ENCODE results near the gene ADAP1. TPM values are rescaled to one million over a fixed set of nuclear protein-coding genes. Genes with fewer than 3 reads are reported as not detected.
A peak's percentile ranks its signal among the peaks of the same experiment; 100 is the strongest.

The ADAP1 gene
- total RNA-seq, 3 donors from 2014 or later, result 7.5 to 15.5 (median 14.0) TPM

GRCh38 chr7:879706-880105 is 74.8 kb downstream of the ADAP1 start:
- Histone ChIP-seq H3K36me3 (no peaks in the 10 kb centered on the region), H3K27ac (no peak overlapping the region), H3K27me3 (no peaks in the 10 kb centered on the region), H3K9me3 (no peaks in the 10 kb centered on the region), H3K4me1 (peaks cover 0 to 15% of the 10 kb centered on the region in 2 donors), H3K4me3 (no peak overlapping the region)
- TF ChIP-seq, protein P1, sequence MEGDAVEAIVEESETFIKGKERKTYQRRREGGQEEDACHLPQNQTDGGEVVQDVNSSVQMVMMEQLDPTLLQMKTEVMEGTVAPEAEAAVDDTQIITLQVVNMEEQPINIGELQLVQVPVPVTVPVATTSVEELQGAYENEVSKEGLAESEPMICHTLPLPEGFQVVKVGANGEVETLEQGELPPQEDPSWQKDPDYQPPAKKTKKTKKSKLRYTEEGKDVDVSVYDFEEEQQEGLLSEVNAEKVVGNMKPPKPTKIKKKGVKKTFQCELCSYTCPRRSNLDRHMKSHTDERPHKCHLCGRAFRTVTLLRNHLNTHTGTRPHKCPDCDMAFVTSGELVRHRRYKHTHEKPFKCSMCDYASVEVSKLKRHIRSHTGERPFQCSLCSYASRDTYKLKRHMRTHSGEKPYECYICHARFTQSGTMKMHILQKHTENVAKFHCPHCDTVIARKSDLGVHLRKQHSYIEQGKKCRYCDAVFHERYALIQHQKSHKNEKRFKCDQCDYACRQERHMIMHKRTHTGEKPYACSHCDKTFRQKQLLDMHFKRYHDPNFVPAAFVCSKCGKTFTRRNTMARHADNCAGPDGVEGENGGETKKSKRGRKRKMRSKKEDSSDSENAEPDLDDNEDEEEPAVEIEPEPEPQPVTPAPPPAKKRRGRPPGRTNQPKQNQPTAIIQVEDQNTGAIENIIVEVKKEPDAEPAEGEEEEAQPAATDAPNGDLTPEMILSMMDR (IDR thresholded peaks at IDR 0.05), result no peak
- no peak for TF ChIP-seq POLR2A (IDR thresholded peaks at IDR 0.05)
- TF ChIP-seq POLR2AphosphoS5 (IDR thresholded peaks at IDR 0.05), result no peak
- intact Hi-C loops (cut with DNase I; ENCODE audit: low total_unique reads), result loop anchor here (5.0 kb wide), 1 partner anchor 62 kb away; no protein-coding TSS in a partner anchor
- DNase-seq (ENCODE audit: low spot score in 2 of 2), result no peak

DNA sequence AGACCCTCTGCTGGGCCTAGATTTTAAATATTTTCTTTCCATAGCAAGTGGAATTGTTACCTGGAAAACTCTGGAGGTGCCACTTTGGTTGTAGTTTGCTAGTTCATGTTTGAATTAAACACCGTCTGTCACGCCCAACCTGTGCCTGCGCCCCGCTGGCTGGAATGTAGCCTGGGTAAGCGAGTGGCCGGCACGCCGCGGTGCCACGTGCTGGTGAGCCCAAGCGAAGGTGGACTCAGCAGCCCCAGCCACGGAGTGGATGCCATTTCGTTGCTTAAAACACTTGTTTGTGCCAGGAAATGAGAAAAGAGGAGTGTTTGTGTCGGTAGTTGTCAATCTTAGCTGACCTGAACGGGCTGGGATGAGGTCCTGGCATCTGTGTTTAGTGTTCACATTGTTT is 75.4 kb downstream of the ADAP1 start:
- Histone ChIP-seq H3K27me3 (no peaks in the 10 kb centered on the region), H3K4me1 (peaks cover 0 to 12% of the 10 kb centered on the region in 2 donors), H3K9me3 (no peaks in the 10 kb centered on the region), H3K36me3 (no peaks in the 10 kb centered on the region), H3K27ac (no peak overlapping the region), H3K4me3 (no peak overlapping the region)
- TF ChIP-seq, protein P1 (IDR thresholded peaks at IDR 0.05), result no peak
- TF ChIP-seq POLR2AphosphoS5 (IDR thresholded peaks at IDR 0.05) (no peak), POLR2A (IDR thresholded peaks at IDR 0.05) (no peak)
- no peak for DNase-seq (ENCODE audit: low spot score in 2 of 2)
- intact Hi-C loops (cut with DNase I; ENCODE audit: low total_unique reads), result loop anchor here (5.0 kb wide), 1 partner anchor 62 kb away; no protein-coding TSS in a partner anchor

DNA sequence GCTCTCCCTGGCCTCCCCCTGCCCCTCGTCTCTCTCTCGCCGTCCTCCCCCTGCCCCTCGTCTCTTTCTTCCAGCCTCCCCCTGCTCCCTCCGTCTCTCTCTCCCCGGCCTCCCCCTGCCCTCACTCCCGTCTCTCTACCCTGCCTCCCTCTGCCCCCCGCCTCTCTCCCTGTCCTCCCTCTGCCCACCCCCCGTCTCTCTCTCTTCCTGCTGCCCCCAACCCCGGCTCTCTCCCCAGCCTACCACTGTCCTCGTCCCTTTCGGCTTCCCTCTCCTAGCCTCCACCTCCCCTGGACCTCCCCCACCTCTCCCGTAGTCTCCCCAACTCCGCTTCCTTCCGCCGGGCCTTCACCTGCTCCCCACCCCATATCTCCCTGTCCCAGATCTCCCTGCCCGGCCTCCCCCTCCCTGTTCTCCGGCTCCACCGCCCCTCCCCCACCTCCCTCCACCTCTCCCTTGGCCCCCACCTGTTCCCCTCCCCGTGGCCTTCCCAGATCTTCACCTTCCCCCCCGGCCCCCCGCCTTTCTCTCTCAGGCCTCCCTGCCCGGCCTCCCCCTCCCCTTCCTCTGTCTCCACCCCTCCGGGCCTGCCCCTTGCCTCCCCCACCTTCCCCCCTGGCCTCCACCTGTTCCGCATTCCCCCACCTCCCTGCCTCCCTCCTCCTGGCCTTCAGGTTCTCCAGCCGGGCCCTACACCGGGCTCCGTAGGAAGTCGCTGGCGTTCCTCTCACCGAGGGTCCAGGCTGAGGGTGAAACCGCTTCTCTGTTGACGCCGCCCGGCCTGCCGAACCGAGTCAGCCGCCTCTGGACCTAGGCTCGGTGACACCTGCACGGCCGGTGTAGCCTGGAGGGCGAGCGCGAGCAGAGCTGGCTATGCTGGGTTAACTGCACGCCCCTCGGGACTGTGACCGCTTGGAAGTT is 76.9 kb downstream of the ADAP1 start:
- H3K4me3 ChIP-seq, result peak overlapping the region; percentile 72 to 89 (median 86)
- peaks cover 0 to 7% of the 10 kb centered on the region in 2 donors for H3K4me1 ChIP-seq
- no peak for TF ChIP-seq POLR2A (IDR thresholded peaks at IDR 0.05)
- no peak for TF ChIP-seq POLR2AphosphoS5 (IDR thresholded peaks at IDR 0.05)
- TF ChIP-seq, protein P1 (IDR thresholded peaks at IDR 0.05), result no peak
- no peak for DNase-seq (ENCODE audit: low spot score in 2 of 2)
- H3K27me3 ChIP-seq, result no peaks in the 10 kb centered on the region
- peak overlapping the region; percentile 94 to 95 for H3K27ac ChIP-seq
- no peaks in the 10 kb centered on the region for H3K36me3 ChIP-seq
- intact Hi-C loops (cut with DNase I; ENCODE audit: low total_unique reads), result loop anchor here (5.0 kb wide), 1 partner anchor 60 kb away; no protein-coding TSS in a partner anchor
- no peaks in the 10 kb centered on the region for H3K9me3 ChIP-seq

DNA sequence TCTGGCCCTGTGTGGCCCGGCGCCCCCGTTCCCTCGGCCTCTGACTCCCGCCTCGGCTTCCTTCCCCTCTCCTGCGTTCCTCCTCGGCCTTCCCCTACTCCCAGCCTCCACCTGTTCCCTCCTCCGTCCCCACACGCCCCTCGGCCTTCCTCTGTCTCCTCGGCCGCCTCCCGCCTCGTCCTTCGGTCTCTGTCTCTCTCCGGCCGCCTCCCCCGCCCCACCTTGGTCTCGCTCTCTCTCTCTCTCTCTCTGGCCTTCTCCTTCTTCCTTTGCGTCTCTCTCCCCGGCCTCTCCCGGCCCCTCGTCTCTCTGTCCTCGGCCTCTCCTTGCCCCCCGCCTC is 77.5 kb downstream of the ADAP1 start:
- intact Hi-C loops (cut with DNase I; ENCODE audit: low total_unique reads), result loop anchor here (5.0 kb wide), 1 partner anchor 60 kb away; no protein-coding TSS in a partner anchor

More for the DNA sequence above, 77.5 kb downstream of the ADAP1 start:
- Histone ChIP-seq H3K4me3 (peak overlapping the region; percentile 72 to 89 (median 86)), H3K9me3 (no peaks in the 10 kb centered on the region), H3K4me1 (peaks cover 0 to 7% of the 10 kb centered on the region in 2 donors), H3K27ac (peak overlapping the region; percentile 94 to 95), H3K36me3 (no peaks in the 10 kb centered on the region), H3K27me3 (no peaks in the 10 kb centered on the region)
- TF ChIP-seq, protein P1 (IDR thresholded peaks at IDR 0.05), result no peak
- TF ChIP-seq POLR2A (IDR thresholded peaks at IDR 0.05), result no peak
- TF ChIP-seq POLR2AphosphoS5 (IDR thresholded peaks at IDR 0.05), result no peak
- peak in 1 of 2 donors; percentile 52 for DNase-seq (ENCODE audit: low spot score in 2 of 2)
